ENCODE data around the gene MTRF1L.

Gene MTRF1L

GRCh38 chr6:153002613-153003365 lies at the start of gene MTRF1L:
TSS of gene MTRF1L (minus strand) at chr6:153002709. CDS start at chr6:153002685, 24 bp downstream.
- DNase-seq: peak; percentile 81 to 99 (median 90)
- intact Hi-C loops (cut with DNase I): loop anchor here (2.0 kb wide), 1 partner anchor 20 kb away; the partner anchor contains the start of gene FBXO5

GRCh38 chr6:153051801-153052200 lies 49.3 kb upstream of the MTRF1L start:
- intact Hi-C loops (cut with DNase I): no loop called here
- no peak for DNase-seq

- intact Hi-C loops (cut with DNase I): no loop called here
- DNase-seq: no peak
Measured at GRCh38 chr6:153048631-153049030, 46.1 kb upstream of the MTRF1L start.

DNA sequence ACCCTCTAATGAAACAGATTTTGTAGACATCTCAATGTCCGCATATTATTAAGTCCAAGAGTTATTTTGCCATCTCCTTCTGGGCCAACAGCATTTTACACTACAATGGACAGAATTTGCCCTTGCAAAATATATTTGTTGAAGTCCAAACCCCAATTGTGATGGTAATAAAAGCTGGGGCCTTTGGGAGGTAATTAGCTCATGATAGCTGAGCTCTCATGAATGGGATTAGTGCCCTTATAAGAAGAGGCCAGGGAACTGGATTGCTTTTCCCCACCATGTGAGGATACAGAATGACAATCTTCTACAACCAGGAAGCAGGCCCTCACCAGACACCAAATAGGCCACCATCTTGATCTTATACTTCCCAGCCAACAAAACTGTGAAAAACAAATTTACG lies 44.9 kb upstream of the MTRF1L start:
- intact Hi-C loops (cut with DNase I): no loop called here
- DNase-seq: no peak

GRCh38 chr6:153045271-153045670 lies 42.8 kb upstream of the MTRF1L start:
- intact Hi-C loops (cut with DNase I): no loop called here
- no peak for DNase-seq

GRCh38 chr6:153044295-153044694 lies 41.8 kb upstream of the MTRF1L start:
- intact Hi-C loops (cut with DNase I): no loop called here
- DNase-seq: no peak

- intact Hi-C loops (cut with DNase I): no loop called here
- no peak for DNase-seq
Measured at GRCh38 chr6:153043719-153044118, 41.2 kb upstream of the MTRF1L start.

- no peak for DNase-seq
- intact Hi-C loops (cut with DNase I): loop anchor here (10.0 kb wide), 1 partner anchor 906 kb away; no protein-coding TSS in a partner anchor
Measured at GRCh38 chr6:153038378-153039057, 36.0 kb upstream of the MTRF1L start.

DNA sequence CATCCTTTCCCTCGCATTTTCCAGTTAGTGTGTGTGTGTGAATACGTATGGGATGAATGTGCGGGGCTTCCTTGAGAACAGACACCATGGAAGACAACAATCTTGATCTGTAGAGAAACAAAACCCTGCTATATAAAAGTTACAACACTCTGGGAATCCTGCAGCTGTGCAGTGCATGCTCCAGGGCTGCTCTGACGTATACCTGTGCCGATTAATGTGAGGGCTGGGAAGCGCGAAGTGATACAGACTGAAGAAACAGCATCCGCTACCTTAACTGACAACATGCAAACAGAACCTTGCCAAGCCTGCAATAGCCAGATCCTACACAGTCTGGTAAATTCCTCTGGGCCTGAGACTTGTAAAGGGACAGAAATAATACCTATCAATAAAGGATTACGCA lies 31.6 kb upstream of the MTRF1L start:
- no peak for DNase-seq
- intact Hi-C loops (cut with DNase I): loop anchor here (5.0 to 10.0 kb wide), 2 partner anchors 478 to 911 kb away; no protein-coding TSS in a partner anchor

- no peak for DNase-seq
- intact Hi-C loops (cut with DNase I): loop anchor here (5.0 to 10.0 kb wide), 2 partner anchors 480 to 912 kb away; no protein-coding TSS in a partner anchor
Measured at GRCh38 chr6:153032255-153032882, 29.9 kb upstream of the MTRF1L start.

DNA sequence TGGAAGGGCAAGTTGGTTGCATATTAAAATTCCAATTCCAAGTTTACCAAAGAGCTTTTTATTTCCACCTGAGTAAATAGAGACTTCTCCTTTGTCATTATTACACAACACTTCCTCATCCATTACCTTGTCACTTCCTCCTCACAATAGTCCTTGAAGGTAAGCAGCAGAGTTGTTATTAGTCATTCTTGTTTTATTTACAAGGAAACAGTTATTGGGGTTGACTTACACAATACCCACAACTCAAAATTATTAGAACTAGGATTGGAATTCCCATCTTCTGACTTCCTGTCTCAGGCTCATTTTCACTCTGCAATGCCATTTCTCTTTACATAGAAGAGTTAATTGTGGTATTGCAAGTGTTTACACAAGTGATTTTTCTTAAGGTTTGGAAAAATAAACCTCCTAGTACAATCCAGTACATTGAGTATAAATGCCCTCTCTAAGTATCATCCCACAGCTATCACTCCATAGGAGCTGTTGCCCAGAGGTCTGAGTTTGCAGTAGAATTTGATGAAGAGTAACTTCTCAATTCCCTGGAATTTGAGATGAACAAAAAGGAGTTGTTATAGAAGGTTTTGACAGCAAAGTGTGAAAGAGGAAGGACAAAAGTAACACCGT lies 28.9 kb upstream of the MTRF1L start:
- intact Hi-C loops (cut with DNase I): loop anchor here (5.0 to 10.0 kb wide), 2 partner anchors 481 to 913 kb away; no protein-coding TSS in a partner anchor
- no peak for DNase-seq

DNA sequence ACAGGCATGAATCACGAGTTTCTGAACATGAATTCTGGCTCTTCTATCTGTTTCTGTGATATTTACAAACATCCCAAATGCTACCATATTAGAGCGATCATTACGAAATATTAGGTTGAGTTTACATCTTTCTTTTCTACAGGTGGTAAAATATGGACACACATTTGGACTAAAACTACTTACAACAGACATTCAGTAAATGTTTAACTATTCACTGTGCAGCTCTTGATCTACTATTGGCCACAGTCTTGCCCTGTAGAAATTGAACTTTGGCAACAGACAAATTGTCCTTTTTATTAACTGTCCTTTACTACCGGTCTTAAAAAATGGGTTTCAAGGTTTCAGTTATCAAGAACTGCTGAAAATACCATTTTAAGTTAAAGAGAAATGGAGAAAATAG lies 26.5 kb upstream of the MTRF1L start:
- no peak for DNase-seq
- intact Hi-C loops (cut with DNase I): no loop called here

GRCh38 chr6:153028286-153028685 lies 25.8 kb upstream of the MTRF1L start:
- intact Hi-C loops (cut with DNase I): no loop called here
- no peak for DNase-seq

- intact Hi-C loops (cut with DNase I): no loop called here
- DNase-seq: no peak
Measured at GRCh38 chr6:153027480-153027879, 25.0 kb upstream of the MTRF1L start.

DNA sequence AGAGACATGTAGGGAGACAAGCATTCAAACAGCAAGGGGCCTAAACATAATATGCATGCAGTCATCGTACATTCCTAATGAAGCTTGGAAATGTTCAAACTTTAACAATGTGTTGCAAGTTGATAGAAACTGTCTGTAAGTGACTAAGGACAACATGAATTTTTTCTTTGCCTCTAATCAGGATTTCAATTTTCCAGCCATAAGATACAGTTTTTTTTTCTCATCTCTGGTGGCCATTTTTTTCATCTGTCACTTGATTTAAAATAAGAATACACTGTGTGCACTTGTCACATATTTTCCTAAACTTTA lies 22.2 kb upstream of the MTRF1L start:
- no peak for DNase-seq
- intact Hi-C loops (cut with DNase I): loop anchor here (5.0 kb wide), 1 partner anchor 162 kb away; no protein-coding TSS in a partner anchor

GRCh38 chr6:153023977-153024708 lies 21.6 kb upstream of the MTRF1L start:
- intact Hi-C loops (cut with DNase I): loop anchor here (5.0 kb wide), 1 partner anchor 162 kb away; no protein-coding TSS in a partner anchor
- peak in 2 of 10 donors; percentile 8 to 19 for DNase-seq

DNA sequence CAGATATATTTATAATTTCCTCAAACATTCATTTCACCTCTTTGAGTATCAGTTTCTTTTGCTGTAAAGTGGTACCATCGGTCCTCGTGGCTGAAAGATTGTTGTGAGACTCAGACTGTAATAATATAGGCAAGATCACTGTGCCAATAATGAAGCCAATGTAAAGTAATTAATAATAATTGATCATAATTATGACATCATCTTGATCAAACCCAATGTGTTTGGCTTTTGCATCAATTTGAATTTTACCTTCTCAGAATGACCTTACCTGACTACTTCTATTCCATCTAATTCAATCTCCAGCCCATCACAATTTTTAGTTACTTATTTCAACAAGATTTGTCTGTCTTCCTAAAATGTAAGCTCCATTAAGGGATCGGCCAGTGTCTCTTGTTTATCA lies 15.8 kb upstream of the MTRF1L start:
- intact Hi-C loops (cut with DNase I): no loop called here
- DNase-seq: no peak

- intact Hi-C loops (cut with DNase I): no loop called here
- no peak for DNase-seq
Measured at GRCh38 chr6:153016846-153017245, 14.3 kb upstream of the MTRF1L start.

DNA sequence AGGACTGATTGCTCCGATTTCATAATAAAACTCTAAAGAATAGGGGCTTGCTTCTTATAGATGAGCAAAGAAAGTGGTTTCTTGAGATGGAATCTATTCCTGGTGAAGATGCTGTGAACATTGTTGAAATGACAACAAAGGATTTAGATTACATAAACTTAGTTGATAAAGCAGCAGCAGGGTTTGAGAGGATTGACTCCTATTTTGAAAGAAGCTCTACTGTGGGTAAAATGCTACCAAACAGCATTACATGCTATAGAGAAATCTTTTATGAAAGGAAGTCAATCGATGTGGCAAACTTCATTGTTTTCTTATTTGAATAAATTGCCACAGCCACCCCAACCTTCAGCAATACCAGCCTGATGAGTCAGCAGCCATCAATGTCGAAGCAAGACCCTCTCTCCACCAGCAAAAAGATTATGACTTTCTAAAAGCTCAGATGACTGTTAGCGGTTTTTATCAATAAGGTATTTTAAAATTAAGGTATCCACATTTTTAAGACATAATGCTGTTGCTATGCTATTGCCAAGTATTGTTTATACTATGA lies 12.7 kb upstream of the MTRF1L start:
- DNase-seq: no peak
- intact Hi-C loops (cut with DNase I): no loop called here

- intact Hi-C loops (cut with DNase I): no loop called here
- DNase-seq: no peak
Measured at GRCh38 chr6:153013438-153013837, 10.9 kb upstream of the MTRF1L start.
